GM18867 (cell line): Measurements from ENCODE around the gene TCEA2.
"Not testable (repeated sequence)": the region's sequence is repeated elsewhere in the genome, so short reads cannot be mapped to it uniquely, and the experiment has no call there.

ENCODE experiments used
- ATAC-seq: cut with Tn5 transposase; IDR thresholded peaks from one replicate; pipeline ENCODE4 v1.9.1; 2021; ENCODE audit warnings: mild to moderate bottlenecking, moderate library complexity; ENCODE audit not compliant: unreplicated experiment

TCEA2 gene

DNA sequence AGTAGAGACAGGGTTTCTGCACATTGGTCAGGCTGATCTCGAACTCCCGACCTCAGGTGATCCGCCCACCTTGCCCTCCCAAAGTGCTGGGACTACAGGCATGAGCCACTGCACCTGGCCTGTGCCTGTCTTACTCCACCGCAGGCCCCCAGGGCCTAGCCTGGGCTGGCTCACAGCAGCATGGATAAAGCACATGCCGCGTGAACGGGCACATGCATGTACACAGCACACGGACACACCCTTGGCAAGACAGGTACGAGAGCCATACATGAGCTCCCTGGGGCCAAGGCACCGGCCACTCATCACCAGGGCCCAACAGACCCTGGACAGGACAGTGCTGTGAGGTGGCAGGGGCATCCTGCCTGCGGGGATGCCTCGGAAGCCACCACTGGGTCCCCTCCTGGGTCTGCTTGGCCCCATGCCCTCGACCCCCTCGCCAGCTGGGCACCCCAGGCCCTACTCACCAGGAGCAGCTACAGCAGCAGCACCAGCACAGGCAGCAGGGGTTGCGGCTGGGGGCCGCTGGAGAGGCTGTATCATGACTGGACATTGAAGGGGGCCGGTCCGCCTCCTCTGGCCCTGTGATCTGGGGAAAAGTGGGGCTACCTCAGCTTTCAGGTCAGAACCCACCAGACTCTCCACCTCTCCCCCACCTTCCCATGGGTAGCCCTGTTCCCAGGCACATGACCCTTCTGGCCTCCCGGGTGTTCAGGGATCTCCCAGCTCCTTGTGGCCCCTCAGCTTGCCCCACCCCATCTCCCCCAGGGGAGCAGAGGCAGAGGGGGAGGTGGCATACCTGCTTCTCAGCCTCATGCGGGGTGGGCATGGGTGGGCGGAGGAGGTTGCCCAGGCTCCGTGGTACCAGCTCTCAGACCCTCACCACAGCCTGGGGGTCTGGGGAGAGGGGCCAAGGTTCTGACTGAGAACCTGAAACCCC is 13.3 kb downstream of the TCEA2 start:
- ATAC-seq: no peak

GRCh38 chr20:64077094-64077493 is 14.1 kb downstream of the TCEA2 start:
- ATAC-seq: no peak

- ATAC-seq: no peak
These were observed 14.5 kb downstream of the TCEA2 start for GRCh38 chr20:64077541-64077875.

- ATAC-seq: no peak
These were observed 15.0 kb downstream of the TCEA2 start for GRCh38 chr20:64077876-64078551.

GRCh38 chr20:64078934-64079272 is 15.9 kb downstream of the TCEA2 start:
- no peak for ATAC-seq

DNA sequence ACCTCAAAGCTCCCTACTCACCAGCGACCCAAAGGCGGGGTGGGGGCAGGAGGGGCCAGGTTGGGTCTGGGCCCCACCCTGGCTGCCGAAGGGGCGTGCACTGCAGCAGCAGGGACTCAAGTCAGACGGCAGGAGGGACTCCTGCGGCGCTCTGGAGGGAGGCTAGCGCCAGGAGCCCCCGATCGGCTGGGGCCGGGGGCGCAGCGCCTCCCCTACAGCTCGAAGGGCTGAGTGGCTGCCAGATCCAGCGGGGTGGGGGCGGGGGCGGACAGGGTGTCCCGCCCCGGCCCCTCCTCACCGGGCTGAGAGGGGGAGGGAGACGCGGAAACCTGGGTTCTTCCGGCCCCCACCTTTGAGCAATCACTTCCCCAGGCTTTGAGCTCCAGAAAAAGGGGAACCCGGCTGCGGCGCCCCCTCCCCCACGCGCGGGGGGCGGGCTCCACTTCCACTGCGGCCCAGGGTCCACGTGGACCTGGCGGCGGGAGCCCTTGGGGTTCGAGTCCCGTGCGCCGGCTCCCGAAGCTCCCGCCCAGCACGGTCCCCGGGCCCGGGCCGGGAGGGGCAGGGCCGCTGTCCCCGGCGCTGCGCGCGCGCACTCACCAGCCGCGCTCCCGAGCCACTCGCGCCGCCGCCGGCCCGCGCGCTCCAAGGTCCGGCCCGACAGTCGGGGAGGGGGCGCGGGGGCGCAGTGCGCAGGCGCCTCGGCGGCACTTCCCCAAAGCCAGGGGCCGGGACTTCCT is 16.4 kb downstream of the TCEA2 start, which contains the start of gene RGS19:
Gene RGS19 (minus strand): TSS at position 246 of the 740 bp plus-strand sequence. CDS start 2,632 bp downstream, outside the sequence.
- peak; percentile 52 for ATAC-seq

DNA sequence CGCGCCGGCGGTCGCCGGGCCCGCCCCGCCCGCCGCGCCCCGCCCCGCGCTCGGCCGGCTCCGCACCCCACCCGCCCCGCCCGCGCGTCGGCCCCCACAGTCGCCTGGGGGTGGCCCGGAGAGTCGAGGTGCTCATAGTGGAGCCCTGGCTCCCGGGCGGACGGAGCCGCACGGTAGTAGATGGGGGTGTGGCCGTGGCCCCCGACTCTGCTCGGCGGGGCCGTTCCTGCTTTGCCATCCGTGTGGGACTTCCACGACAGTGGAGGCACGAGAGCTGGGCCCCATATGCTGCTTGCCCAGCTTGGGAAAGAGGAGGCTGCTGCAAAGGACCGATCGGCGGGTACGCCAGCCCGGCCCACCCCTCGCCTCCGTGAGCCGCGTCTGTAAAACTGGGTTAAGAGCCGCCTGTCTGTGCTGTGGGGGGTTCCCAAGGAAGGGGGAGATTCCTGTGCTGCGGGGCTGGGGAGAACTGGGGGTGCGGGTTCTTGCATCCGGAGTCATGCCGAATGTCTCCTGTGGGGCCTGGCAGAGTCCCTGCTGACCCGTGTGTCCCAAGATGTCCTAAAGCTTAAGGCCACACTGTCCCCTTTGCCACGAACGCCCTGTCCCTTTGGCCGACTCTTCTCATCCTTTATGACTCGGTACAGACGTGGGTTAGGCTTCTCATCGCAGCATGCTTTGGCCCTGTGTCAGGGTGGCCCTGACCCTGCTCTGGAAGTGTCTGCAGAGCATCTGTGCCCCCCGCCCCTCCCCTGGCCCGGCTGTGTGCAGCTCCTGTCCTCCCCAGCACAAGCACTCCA is 17.2 kb downstream of the TCEA2 start, which contains the start of gene OPRL1:
Gene OPRL1 (plus strand): TSS at position 70 of the 800 bp plus-strand sequence. CDS start 12,639 bp downstream, outside the sequence.
- no peak for ATAC-seq

- ATAC-seq: no peak
These were observed 18.0 kb downstream of the TCEA2 start for GRCh38 chr20:64080813-64081623.

DNA sequence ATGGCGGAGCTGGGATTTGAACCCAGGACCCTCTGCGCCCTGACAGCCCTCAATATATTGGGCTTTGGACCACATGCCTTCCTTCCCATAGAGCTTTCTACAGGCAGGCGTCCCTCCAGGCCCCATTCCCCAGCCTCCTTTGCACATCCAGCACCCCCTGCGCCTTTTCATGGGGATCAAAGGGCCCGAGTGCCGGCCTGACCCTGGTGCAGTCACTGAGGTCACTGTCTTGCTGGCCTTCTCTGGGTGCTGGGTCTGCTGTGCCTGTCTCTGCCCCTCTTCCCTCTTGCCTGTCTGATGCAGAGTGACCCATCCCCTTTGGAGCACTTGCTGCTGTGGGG is 18.6 kb downstream of the TCEA2 start:
- no peak for ATAC-seq

DNA sequence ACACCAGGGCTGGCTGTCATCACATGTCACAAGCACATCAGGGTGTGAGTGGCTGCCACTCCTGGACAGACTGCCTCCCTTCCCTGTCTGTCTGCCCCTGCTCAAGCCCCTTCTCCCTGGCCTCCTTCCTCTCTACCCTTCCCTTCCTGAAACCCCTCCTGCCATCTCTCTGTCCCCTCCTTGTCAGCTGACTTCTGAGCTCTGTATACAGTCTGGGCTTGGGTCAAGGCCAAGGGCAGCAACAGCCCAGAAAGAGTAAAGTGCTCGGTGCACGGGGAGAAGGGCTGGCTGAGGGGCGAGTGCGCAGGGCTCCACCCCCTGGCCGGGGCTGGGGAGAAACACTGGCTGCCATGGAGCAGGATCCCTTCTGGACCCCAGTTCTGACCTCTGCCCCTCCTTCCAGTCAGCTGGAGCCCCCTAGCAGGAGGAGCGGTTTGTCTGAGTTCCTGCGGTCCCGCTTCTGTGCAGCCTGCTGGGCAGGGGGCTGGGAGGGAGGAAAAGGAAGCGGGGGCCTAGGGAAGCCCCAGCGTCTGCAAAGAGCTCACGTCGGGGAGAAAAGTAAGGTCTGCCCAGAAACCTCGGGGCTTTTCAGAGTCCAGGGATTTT is 19.2 kb downstream of the TCEA2 start:
- ATAC-seq: no peak

- no peak for ATAC-seq
These were observed 19.9 kb downstream of the TCEA2 start for GRCh38 chr20:64082820-64083377.

DNA sequence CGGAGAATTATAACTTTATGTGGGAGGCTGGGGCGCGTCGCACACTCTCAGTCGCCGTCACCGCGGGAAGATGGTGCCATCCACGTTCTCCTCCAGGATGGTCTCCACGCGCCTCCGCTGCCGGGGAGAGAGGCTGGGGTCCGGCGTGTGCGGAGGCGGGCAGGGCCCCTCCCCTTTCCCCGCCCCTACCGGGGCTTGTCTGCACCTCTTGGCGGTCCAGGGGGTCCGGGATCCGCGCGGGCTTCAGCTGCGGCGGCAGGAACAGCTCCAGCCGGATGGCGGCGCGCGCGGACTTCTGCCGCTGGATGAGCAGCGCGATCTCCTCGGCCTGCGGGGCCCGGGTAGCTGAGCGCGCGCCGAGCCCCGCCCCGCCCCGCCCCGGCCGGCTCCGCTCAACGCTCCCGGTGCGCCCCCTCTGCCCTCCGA is 20.4 kb downstream of the TCEA2 start:
- peak; percentile 29 for ATAC-seq

DNA sequence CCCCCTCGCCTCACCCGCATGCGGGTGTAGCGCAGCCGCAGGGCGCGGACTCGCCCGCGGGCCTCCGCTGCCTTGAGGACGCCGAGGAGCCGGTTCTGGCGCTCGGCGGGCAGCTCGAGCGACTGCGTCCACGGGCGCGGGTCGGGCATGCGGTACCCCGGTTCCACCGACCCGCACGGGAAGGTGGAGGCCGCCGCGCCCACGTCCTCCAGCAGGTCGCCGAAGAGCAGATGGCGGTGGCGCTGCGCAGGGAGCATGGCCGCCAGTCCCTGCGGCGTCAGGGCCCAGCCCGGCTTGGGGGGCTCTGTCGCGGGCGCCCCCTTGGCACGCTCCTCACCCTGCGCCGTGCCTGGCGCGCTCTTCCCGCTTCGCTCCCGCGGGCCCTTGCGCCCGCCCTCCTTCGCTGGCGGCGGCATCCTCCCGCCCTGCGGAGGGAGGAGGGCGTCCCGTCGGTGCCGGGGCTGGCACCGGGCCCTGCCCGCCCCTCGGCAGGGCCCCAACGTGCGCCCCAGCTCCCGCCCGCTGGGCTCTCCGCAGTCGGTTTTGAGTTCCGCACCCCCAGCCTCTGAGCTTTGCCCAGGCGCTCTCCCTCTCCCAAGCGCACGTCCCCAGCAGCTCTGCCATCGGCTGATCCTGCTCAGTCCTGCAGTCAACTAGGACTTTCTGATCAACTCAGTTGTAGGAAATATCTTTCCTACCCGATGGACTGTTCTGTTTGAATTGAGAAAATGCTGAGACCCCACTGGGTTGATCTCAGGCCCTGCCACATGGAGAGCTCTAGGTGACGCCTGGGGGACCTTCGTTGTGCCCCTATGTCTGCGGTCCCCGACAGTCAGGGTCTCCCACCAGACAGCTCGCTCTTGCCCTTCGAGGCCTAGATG is 21.0 kb downstream of the TCEA2 start, which contains the start of gene LKAAEAR1:
Gene LKAAEAR1 (minus strand): TSS at position 595 of the 881 bp plus-strand sequence. CDS start 179 bp downstream, at position 416.
- ATAC-seq: no peak

DNA sequence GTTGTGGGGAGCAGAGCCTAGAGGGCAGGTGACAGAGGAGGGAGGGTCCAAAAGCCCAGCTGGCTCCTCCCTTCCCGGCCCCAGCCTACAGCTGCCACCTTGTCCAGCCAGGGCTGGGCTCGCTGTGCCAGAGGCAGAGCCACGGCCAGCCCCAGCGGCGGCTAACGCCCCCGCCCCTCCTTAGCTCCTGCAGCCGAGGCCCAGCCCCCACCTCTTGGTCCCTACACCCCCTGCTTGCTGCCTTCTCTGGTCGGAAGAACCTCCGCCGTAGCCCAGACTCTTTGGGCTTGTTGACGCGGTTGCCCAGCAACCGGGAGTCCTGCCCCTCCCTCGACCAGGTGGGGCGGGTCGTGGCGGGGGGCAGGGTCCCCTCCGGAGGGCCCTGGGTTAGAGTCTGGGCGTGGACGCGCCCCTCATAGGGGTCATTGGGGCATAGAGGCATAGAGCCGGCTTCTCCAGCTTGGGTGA is 21.7 kb downstream of the TCEA2 start:
- no peak for ATAC-seq

DNA sequence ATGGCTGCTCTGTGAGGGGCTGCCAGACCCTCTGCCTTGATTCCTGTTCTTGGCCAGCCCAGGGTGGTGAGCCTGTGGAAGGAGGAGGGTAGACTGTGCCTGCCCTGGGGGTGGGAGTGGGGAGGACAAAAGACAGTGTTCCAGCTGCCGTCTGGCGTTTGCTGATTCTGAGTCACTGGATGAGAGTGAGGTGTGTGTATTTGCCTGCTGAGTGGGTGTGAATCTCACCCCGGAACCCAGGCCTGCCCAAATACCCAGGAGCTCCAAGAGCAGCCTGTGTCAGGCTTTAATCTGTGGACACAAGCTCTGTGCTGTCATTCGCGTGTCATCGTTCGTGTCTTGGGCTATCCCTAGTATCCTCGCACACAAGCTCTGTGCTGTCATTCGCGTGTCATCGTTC is 23.8 kb downstream of the TCEA2 start:
- ATAC-seq: no peak

GRCh38 chr20:64087226-64087825 is 24.3 kb downstream of the TCEA2 start:
- ATAC-seq: not testable (repeated sequence)

DNA sequence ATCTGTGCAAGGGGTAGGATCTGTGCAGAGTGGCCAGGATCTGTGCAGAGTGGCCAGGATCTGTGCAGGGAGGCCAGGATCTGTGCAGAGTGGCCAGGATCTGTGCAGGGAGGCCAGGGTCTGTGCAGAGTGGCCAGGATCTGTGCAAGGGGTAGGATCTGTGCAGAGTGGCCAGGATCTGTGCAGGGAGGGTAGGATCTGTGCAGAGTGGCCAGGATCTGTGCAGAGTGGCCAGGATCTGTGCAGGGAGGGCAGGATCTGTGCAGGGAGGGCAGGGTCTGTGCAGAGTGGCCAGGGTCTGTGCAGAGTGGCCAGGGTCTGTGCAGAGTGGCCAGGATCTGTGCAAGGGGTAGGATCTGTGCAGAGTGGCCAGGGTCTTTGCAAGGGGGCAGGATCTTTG is 25.6 kb downstream of the TCEA2 start:
- ATAC-seq: not testable (repeated sequence)
